Keratinocyte (primary cell): ENCODE data around the gene SPATS2. TPM values are rescaled to one million over a fixed set of nuclear protein-coding genes. Genes with fewer than 3 reads are reported as not detected.
A peak's percentile ranks its signal among the peaks of the same experiment; 100 is the strongest.

Source experiments
- DNase-seq: peaks from one replicate; pipeline ENCODE4 v3.0.0-alpha.2; 2011; ENCODE audit warnings: low read depth, missing footprints, low spot score
- FAIRE-seq: peaks from 2 replicates; lab custom pipeline; 2011; peaks lifted over from hg19 to GRCh38; lab: Jason Lieb, UNC
- H2AFZ ChIP-seq: 2 replicates; pipeline ENCODE4 v1.6.0; 2012; ENCODE audit warnings: low read length, control low read depth, inconsistent platforms; ENCODE audit not compliant: control insufficient read depth
- H3K27ac ChIP-seq: 2 replicates; pipeline ENCODE4 v1.5.1; 2011; ENCODE audit warnings: low read length; ENCODE audit not compliant: control insufficient read depth, insufficient read depth
- H3K27me3 ChIP-seq: 3 replicates; pipeline ENCODE4 v1.6.0; 2011; ENCODE audit warnings: low read length; ENCODE audit not compliant: control insufficient read depth, insufficient read depth; ENCODE audit errors: extremely low read depth
- H3K36me3 ChIP-seq, 2 experiments: 2 replicates in 1 of 2; 3 replicates in 1 of 2; pipeline ENCODE4 v1.5.1; 2011; ENCODE audit warnings: low read length in 2 of 2, mild to moderate bottlenecking in 1 of 2; ENCODE audit not compliant: control insufficient read depth in 2 of 2, insufficient read depth in 2 of 2; ENCODE audit errors: extremely low read depth in 1 of 2
- H3K4me1 ChIP-seq: 3 replicates; pipeline ENCODE4 v1.5.1; 2011; ENCODE audit warnings: low read length; ENCODE audit not compliant: control insufficient read depth, insufficient read depth; ENCODE audit errors: extremely low read depth
- H3K4me2 ChIP-seq: 3 replicates; pipeline ENCODE4 v1.6.0; 2011; ENCODE audit warnings: low read depth, low read length; ENCODE audit not compliant: control insufficient read depth, insufficient read depth; ENCODE audit errors: extremely low read depth
- H3K4me3 ChIP-seq, 3 experiments: fragments of 200-600 bp in 1 of 3; sonication (generic) in 1 of 3; 2 replicates in 2 of 3; 3 replicates in 1 of 3; pipeline ENCODE4 v1.5.1; 2011 to 2016; ENCODE audit warnings: low read length in 3 of 3, mild to moderate bottlenecking in 3 of 3, control low read depth in 2 of 3, inconsistent platforms in 1 of 3, low read depth in 1 of 3, mixed read lengths in 1 of 3, mixed run types in 1 of 3, moderate library complexity in 1 of 3; ENCODE audit not compliant: control insufficient read depth in 2 of 3, insufficient read depth in 2 of 3; ENCODE audit errors: extremely low read depth in 1 of 3
- H3K79me2 ChIP-seq: 2 replicates; pipeline ENCODE4 v1.6.0; 2012; ENCODE audit warnings: low read length; ENCODE audit not compliant: control insufficient read depth, insufficient read depth
- H3K9ac ChIP-seq: 3 replicates; pipeline ENCODE4 v1.6.0; 2011; ENCODE audit warnings: low read length; ENCODE audit not compliant: control insufficient read depth, insufficient read depth; ENCODE audit errors: extremely low read depth
- H3K9me1 ChIP-seq: 3 replicates; pipeline ENCODE4 v1.6.0; 2011; ENCODE audit warnings: low read length; ENCODE audit not compliant: control insufficient read depth, insufficient read depth; ENCODE audit errors: extremely low read depth
- H3K9me3 ChIP-seq: 2 replicates; pipeline ENCODE4 v1.5.1; 2012; ENCODE audit warnings: low read depth, low read length; ENCODE audit not compliant: control insufficient read depth
- H4K20me1 ChIP-seq: 3 replicates; pipeline ENCODE4 v1.6.0; 2011; ENCODE audit warnings: low read length; ENCODE audit not compliant: control insufficient read depth, insufficient read depth; ENCODE audit errors: extremely low read depth
- EZH2 ChIP-seq: IDR thresholded peaks from one replicate; pipeline ENCODE4 v1.6.1; 2012; ENCODE audit warnings: inconsistent platforms, mild to moderate bottlenecking, low read length, moderate library complexity
- dilution Hi-C: fragments of 300-500 bp; cut with MboI; formaldehyde crosslinking; loops from one replicate; pipeline ENCODE4 v1.7.0; 2020; ENCODE audit warnings: low sequenced_read_pairs; ENCODE audit not compliant: extremely low pct_ligation_motif_present
- polyA plus RNA-seq, 5 experiments: library from polyadenylated mRNA; depleted of rRNA in 3 of 5; stranded (reverse) in 3 of 5; stranded (forward) in 1 of 5; unstranded in 1 of 5; fragments of >200 nt; gene quantifications; 1 replicate in 1 of 5; 2 replicates in 3 of 5; 3 replicates in 1 of 5; pipeline versions ENCODE4 v1.2.1 to v1.2.3, GENCODE V29; 2011 to 2012; ENCODE audit warnings: missing spikeins in 2 of 5, low read depth in 1 of 5, low replicate concordance in 1 of 5
- TF ChIP-seq, protein P1 (sequence below), 3 experiments: IDR thresholded peaks in 1 of 3; conservative IDR thresholded peaks in 1 of 3; optimal IDR thresholded peaks in 1 of 3; 2 replicates in 2 of 3; 3 replicates in 1 of 3; pipeline versions ENCODE3 to v1.5.1; 2011; ENCODE audit warnings: low read length in 3 of 3, mild to moderate bottlenecking in 3 of 3, moderate library complexity in 2 of 3, control low read depth in 1 of 3, inconsistent platforms in 1 of 3; ENCODE audit not compliant: insufficient read depth in 2 of 3; ENCODE audit errors: extremely low read depth in 1 of 3

SPATS2 gene
- polyA plus RNA-seq, 1 donor (not counting 4 experiments of a cell fraction or from before 2014, with no cell fraction given): 47.9 TPM

DNA sequence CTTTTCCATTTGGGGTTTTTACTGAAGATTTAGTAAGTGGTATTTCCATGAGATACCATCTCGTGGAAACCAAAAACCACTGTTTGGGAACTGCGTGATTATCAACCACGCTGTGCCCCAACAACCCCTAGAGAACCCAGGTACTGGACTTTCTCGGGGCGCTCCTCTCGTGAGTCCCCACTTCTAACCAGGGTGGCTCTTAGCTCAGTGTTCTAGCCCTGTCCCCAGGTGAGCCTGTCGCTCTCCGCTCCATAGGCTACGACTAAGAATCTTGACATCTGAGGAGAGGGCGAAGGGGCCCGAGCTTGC, 200.0 kb downstream of the SPATS2 start:
- H3K36me3 ChIP-seq: peaks cover 11 to 22% of the 10 kb centered on the region in 2 experiments
- H4K20me1 ChIP-seq: no peaks in the 10 kb centered on the region
- H2AFZ ChIP-seq: peak overlapping the region; percentile 99
- no peaks in the 10 kb centered on the region for H3K9me3 ChIP-seq
- H3K27ac ChIP-seq: peak overlapping the region; percentile 97
- H3K27me3 ChIP-seq: no peaks in the 10 kb centered on the region
- peaks cover 10% of the 10 kb centered on the region for H3K4me1 ChIP-seq
- peak overlapping the region; percentile 98 for H3K9ac ChIP-seq
- FAIRE-seq (no peak), DNase-seq (no peak)
- dilution Hi-C loops: no loop called here
- no peaks in the 10 kb centered on the region for H3K9me1 ChIP-seq
- H3K79me2 ChIP-seq: peaks cover 32% of the 10 kb centered on the region
- TF ChIP-seq, protein P1, sequence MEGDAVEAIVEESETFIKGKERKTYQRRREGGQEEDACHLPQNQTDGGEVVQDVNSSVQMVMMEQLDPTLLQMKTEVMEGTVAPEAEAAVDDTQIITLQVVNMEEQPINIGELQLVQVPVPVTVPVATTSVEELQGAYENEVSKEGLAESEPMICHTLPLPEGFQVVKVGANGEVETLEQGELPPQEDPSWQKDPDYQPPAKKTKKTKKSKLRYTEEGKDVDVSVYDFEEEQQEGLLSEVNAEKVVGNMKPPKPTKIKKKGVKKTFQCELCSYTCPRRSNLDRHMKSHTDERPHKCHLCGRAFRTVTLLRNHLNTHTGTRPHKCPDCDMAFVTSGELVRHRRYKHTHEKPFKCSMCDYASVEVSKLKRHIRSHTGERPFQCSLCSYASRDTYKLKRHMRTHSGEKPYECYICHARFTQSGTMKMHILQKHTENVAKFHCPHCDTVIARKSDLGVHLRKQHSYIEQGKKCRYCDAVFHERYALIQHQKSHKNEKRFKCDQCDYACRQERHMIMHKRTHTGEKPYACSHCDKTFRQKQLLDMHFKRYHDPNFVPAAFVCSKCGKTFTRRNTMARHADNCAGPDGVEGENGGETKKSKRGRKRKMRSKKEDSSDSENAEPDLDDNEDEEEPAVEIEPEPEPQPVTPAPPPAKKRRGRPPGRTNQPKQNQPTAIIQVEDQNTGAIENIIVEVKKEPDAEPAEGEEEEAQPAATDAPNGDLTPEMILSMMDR (optimal IDR thresholded peaks at IDR 0.05 in 1 of 3, IDR thresholded peaks at IDR 0.05 in 1 of 3, conservative IDR thresholded peaks at IDR 0.05 in 1 of 3; ENCODE audit: extremely low read depth in 1 of 3, insufficient read depth in 2 of 3, low read length in 3 of 3): no peak
- TF ChIP-seq EZH2: no peak
- H3K4me3 ChIP-seq: peak overlapping the region; percentile 87 to 100 (median 95)
- H3K4me2 ChIP-seq: peak overlapping the region; percentile 99

DNA sequence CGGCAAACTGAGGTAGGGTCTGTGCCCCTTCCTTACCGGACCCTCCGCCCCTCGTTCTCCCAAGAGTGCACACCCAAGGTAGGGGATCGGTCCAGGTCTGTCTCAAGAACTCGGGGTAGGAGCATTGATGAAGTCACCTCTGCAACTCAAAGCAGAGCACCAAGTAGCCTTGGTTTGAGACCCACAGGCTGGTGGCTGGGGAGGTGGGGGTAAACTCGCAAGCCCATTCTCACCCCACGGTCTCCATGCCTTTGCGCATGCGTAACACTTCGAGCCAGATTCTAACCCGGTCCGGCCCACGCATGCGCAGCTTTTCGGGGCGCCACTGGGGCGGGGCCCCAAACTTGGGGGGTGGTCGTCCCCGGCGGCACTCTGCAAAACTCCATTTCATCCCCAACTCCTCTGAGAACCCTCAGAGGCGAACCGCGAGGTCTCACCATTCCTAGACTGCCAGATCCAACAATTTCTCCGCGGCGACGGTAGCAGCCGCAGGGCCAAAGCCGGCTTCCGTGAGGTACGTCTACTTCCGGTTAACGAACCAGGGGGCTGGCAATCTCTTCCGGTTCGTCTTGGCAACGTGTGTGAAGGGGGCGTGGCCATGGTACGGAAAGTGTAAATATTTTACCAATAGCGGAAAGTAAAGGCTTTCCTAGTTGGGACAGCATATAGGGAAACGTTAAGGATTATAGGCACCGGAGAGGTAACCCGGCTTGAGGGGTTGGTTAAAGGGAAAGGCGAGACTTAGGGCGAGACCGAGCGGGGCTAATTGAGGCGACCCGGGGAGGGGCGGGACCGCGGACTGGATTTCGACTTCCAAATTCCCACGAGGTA, 200.6 kb downstream of the SPATS2 start, which contains the start of gene MCRS1:
Gene MCRS1 (minus strand): TSS at position 532 of the 831 bp plus-strand sequence. CDS start 1,411 bp downstream, outside the sequence.
- FAIRE-seq (peak; percentile 57), DNase-seq (peak; percentile 69)
- Histone ChIP-seq H3K4me2 (peak within 1 kb of the TSS; percentile 99), H3K27me3 (no peaks in the 10 kb centered on the region), H3K4me3 (peak within 1 kb of the TSS; percentile 87 to 100 (median 95)), H2AFZ (peak within 1 kb of the TSS; percentile 99), H3K27ac (peak within 1 kb of the TSS; percentile 97), H3K9me3 (no peaks in the 10 kb centered on the region), H3K4me1 (peaks cover 10% of the 10 kb centered on the region), H3K9ac (peak within 1 kb of the TSS; percentile 98), H3K79me2 (peaks cover 32% of the 10 kb centered on the region), H3K36me3 (peaks cover 6 to 19% of the 10 kb centered on the region in 2 experiments), H3K9me1 (no peaks in the 10 kb centered on the region), H4K20me1 (no peaks in the 10 kb centered on the region)
- dilution Hi-C loops: no loop called here
- TF ChIP-seq, protein P1 (optimal IDR thresholded peaks at IDR 0.05 in 1 of 3, IDR thresholded peaks at IDR 0.05 in 1 of 3, conservative IDR thresholded peaks at IDR 0.05 in 1 of 3; ENCODE audit: extremely low read depth in 1 of 3, insufficient read depth in 2 of 3, low read length in 3 of 3): no peak
- TF ChIP-seq EZH2: no peak
